ENCODE results near the gene VGLL4. TPM values are rescaled to one million over a fixed set of nuclear protein-coding genes. Genes with fewer than 3 reads are reported as not detected.

VGLL4 gene
- total RNA-seq, 1 donor from 2014 or later, result 29.4 TPM

- Mint-ChIP-seq H3K27me3 (ENCODE audit: unreplicated experiment) (peaks cover 6% of the 10 kb centered on the region), H3K4me1 (ENCODE audit: low read depth, unreplicated experiment) (peaks cover 25% of the 10 kb centered on the region), H3K27ac (ENCODE audit: unreplicated experiment) (peak overlapping the region; percentile 93), H3K9me3 (ENCODE audit: unreplicated experiment) (peaks cover 4% of the 10 kb centered on the region), H3K4me3 (ENCODE audit: unreplicated experiment) (peak overlapping the region; percentile 74), H3K36me3 (ENCODE audit: unreplicated experiment) (no peaks in the 10 kb centered on the region)
- DNase-seq, result peak; percentile 47
- TF ChIP-seq CTCF (IDR thresholded peaks at IDR 0.05; ENCODE audit: partially characterized antibody, unreplicated experiment), result no peak
Measured at GRCh38 chr3:11509173-11510000, 134.3 kb downstream of the VGLL4 start.

- TF ChIP-seq CTCF (IDR thresholded peaks at IDR 0.05; ENCODE audit: partially characterized antibody, unreplicated experiment), result no peak
- peaks cover 3% of the 10 kb centered on the region for H3K27me3 Mint-ChIP-seq (ENCODE audit: unreplicated experiment)
- H3K9me3 Mint-ChIP-seq (ENCODE audit: unreplicated experiment), result peaks cover 3% of the 10 kb centered on the region
- H3K4me1 Mint-ChIP-seq (ENCODE audit: low read depth, unreplicated experiment), result peaks cover 31% of the 10 kb centered on the region
- no peaks in the 10 kb centered on the region for H3K36me3 Mint-ChIP-seq (ENCODE audit: unreplicated experiment)
- peak overlapping the region; percentile 93 for H3K27ac Mint-ChIP-seq (ENCODE audit: unreplicated experiment)
- no peak overlapping the region for H3K4me3 Mint-ChIP-seq (ENCODE audit: unreplicated experiment)
- DNase-seq, result no peak
Measured at GRCh38 chr3:11508346-11509172, 135.2 kb downstream of the VGLL4 start.

GRCh38 chr3:11507719-11508118 lies 136.0 kb downstream of the VGLL4 start:
- H3K4me3 Mint-ChIP-seq (ENCODE audit: unreplicated experiment), result no peak overlapping the region
- H3K27me3 Mint-ChIP-seq (ENCODE audit: unreplicated experiment), result peaks cover 3% of the 10 kb centered on the region
- H3K36me3 Mint-ChIP-seq (ENCODE audit: unreplicated experiment), result no peaks in the 10 kb centered on the region
- H3K4me1 Mint-ChIP-seq (ENCODE audit: low read depth, unreplicated experiment), result peaks cover 31% of the 10 kb centered on the region
- TF ChIP-seq CTCF (IDR thresholded peaks at IDR 0.05; ENCODE audit: partially characterized antibody, unreplicated experiment), result no peak
- DNase-seq, result no peak
- peaks cover 3% of the 10 kb centered on the region for H3K9me3 Mint-ChIP-seq (ENCODE audit: unreplicated experiment)
- H3K27ac Mint-ChIP-seq (ENCODE audit: unreplicated experiment), result peak overlapping the region; percentile 60

Other genes with a start within 250 kb of the VGLL4 start
- gene TAMM41, start 203.0 kb upstream of the VGLL4 start, total RNA-seq (ENCODE audit: unreplicated experiment), result 23.4 TPM

Measured in glutamatergic neuron (in vitro differentiated cells).